ENCODE measurements around the gene ATF7.

Gene ATF7

DNA sequence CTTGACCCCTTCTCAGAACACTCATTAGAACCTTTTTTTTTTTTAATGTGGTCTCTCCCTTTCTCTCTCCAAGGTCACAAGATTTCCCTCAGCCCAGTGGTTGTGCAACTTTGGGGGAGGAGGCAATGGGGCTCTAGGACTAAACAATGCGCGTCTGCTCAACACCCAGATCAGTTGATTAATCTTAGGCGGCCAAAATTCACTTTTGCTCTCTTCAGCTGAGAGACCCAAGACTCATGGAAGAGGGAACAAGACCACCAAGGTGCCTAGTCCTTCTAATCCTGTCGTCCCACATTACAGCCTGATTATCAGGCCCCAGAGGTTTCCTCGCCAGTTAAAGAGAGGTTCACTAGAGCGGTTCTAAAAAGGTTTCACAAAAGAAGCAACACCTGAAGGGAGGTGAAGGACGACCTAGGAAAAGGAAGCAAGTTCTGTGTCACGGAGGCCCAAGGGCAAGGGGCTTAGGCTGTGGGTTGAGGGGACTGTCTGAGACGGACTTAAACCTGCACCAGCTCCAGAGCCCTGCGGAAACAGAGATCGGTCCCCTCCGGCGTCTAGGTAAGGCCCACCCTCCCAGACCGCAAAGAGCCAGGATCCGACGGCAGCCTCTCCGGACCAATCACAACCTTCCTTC, 125.9 kb downstream of the ATF7 start:
- peak; percentile 76 for DNase-seq (ENCODE audit: low spot score)

DNA sequence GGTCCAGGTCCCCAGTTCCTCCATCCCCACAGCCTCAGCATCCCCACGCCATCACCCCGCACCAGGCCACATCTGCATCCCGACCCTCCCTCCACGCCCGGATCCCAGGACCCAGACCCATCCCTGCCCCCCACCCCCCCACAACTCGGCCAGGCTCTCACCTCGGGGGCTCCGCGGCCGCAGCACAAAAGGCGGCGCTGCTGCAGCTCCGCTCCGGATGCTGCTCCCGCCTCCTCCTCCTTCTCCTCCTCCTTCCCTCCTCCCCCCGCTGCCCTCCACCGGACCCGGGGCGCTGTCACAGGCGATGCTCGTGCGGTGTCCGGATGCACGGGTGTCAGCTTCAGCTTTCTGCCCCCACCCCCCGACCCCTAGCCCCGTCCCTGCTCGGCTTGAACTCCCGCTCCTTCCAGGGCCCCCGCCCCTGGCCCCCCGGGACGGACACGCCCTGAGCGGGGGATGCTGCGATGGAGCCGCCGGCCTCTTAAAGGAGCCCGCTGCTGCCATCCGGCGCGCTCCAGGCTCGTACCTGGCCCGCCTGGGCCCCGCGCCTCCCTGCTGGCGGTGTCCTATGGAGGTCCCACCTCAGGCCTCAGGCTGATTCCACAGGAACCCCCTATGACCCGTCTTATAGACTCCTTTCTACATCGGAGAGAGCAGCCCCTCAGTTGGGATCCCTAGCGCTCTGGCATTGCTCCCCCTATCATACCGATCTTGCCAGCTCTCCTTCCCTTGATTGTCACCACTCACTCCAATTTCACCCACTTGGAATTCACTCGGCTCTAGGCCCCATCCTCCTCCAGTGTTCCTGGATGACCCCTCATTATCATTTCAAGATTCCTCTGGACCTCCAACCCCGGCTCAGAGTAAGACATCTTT, 126.7 kb downstream of the ATF7 start, which contains the start of gene MAP3K12:
MAP3K12 (minus strand) TSS at position 193 of the 876 bp plus-strand sequence. CDS start 12,067 bp downstream, outside the sequence.
- peak; percentile 79 for DNase-seq (ENCODE audit: low spot score)

DNA sequence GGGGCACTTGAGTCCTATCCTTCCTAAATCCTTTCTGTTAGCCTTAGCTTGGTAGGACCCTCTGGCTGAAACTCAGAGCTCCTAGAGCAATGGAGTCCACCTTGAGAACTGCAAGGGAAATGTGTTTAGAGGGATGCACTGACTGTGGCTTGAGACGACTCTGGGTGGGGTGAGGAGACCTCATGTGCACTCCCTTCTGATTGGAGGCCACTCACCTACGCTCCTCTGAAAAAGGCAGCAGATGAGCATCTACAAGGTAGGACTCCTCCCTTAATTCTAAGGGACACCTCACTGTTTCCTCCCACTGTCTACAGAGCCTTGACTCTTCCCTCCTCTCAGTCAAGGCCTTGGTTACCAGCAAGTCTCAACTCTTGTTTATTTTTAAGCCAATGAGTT, 127.9 kb downstream of the ATF7 start:
- DNase-seq (ENCODE audit: low spot score) = no peak

DNA sequence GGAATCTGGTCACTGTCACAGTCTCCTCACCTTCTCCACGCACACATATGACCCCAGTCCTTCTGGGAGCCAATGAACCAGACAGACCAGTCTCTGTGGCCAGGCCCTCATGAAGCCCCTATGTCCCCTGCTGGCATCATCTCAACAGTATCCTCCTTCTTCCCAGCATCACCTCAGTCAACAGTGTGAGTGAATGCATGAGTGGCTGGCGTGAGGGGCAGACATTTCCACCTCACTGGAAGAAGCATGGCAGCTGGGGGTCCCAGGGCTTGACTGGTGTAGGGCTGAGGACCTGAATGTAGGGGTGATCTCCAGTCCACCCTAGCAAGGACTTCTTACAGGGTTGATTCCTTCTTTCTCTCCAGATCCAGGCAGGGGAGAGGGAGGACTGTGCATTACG, 128.7 kb downstream of the ATF7 start:
- DNase-seq (ENCODE audit: low spot score) = no peak

DNA sequence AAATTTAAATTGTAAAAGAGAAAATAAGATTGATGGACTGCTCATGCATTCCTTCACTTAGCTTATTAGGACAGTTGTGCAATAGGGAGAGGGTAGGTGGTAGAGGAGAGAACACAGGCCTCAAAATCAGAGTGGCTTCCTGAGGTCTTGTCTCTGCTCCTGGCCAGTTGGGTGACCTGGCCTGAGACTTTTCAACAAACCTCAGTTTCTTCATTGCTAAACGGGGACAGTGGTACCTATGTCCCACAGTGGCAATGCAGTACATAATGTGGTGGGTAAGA, 129.5 kb downstream of the ATF7 start:
- no peak for DNase-seq (ENCODE audit: low spot score)

DNA sequence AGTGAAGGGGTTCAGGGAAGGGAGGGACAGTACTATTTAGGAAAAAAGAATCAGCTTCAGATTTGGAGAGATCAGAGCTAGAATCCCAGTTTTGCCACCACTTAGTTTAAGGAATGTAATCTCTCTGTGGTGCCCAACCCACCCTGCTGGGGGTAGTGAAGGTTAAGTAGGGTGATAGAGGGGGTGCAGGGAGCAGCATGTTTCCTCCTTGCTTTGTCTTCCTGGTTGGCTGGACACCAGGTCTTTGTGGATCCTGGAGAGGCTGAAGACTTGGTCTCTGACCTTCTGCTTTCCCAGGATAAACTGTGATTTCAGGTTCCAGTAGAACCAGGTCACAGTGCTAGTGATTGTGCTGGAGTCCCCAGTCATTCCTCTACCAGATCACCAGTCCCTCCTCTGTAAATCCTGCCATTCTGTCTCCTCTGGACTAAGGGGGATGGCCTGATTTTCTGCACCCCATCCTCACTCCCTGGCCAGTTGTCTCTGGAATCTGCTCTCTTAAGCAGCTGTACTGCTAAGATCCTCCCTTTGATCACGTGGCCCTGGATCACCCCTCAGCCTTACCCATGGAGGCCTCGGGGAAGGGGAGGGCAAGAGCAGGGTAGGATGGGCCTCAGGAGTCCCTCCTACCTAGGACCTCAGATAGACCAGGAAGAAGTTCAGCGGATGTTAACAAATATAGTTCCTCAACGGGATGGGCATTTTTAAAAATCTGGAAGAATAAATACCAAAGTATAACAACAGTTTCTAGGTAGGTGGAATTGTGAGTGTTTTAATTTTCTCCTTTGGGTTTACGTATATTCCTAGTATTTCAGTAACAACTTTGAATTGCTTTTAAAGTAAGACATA, 130.1 kb downstream of the ATF7 start:
- peak; percentile 72 for DNase-seq (ENCODE audit: low spot score)

DNA sequence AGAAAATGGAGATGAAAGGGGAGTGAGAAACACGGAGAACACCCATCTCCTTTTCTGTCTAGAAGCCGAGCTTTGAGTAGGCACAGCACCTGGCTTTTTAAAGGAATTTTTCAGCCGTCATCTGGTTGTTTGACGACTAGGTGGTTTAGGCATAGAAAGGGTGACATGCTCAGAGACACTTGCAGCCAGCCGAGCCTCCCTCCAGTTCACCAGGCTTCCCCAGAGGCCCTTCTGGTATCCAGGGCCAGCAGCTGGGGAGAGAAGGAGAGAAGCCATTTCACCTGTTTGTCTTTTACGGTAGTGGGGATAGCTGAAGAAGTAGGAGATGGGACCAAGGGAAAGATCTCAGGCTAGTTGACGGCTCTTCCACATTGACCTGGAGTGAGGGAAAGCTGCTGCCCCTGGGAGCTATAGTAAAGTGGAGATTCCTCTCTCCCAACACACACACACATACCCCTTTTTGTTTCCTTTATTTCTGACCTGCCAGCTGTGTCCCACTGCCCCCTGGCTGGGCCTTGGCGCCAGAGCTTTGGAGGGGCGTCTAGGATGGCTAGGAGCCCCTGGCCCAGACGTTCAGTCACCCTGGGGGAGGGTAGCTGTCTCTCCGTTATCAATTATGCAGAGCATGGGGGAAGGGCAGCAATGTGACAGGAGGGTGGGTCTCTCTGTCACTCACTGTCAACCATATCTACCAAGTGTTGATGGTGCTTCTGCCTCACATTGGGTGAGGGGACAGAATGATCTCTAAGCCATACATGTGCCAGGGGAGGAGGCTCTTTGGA, 132.4 kb downstream of the ATF7 start:
- DNase-seq (ENCODE audit: low spot score) = no peak

DNA sequence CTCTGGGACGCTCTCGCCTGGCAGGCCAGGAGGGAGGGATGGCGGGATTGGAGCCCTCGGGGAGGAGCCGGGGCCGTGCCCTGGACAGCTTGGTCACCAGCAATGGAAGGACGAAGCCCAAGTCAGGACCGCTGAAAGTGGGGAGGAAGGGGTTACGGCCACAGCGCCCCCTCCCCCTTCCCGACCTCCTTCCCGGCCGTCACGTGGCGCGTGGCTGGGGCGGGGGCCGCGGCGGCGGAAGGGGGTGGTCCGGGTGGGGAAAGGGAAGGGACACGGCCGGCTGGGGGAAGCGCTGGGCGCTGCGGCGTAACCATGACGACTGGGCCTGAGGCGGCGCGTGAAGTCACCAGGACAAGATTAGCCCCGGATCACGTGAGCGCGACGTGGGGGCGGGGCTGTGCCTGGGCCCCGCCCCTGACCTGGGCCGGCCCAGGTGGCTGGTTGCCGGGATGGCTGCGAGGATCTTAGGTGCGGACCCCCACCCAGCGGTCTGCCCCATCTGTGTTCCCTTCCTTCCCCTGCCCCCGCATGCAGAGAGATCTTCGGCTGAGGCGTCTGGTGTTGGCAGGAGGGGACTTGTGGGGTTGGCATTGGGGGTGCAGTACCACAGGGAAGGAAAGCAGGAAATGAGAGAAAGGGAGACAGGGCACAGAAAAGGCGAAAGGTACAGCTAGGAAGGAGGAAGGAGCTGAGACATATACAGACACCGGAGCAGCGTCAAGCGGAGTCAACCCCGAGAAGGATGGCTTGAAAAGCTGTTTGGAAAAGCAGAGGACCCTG, 133.2 kb downstream of the ATF7 start:
- peak; percentile 93 for DNase-seq (ENCODE audit: low spot score)

DNA sequence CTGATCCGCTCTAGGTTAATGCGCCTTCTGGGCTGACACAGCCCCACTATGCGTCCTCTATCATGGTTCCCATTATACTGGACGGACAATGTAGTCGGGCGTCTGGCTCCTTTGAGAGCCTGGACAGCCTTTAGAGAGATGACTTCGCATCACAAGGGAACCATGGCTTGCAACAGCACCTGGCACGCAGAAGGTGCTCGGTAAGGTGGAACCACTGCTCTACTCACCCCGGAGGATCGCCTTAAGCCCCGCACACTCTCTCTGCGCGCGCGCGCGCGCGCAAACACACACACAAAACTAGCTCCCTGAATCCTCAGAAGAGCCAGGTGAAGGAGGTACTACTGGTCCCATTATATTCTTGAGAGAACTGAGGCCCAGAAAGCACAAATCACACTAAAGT, 134.0 kb downstream of the ATF7 start:
- DNase-seq (ENCODE audit: low spot score) = no peak

DNA sequence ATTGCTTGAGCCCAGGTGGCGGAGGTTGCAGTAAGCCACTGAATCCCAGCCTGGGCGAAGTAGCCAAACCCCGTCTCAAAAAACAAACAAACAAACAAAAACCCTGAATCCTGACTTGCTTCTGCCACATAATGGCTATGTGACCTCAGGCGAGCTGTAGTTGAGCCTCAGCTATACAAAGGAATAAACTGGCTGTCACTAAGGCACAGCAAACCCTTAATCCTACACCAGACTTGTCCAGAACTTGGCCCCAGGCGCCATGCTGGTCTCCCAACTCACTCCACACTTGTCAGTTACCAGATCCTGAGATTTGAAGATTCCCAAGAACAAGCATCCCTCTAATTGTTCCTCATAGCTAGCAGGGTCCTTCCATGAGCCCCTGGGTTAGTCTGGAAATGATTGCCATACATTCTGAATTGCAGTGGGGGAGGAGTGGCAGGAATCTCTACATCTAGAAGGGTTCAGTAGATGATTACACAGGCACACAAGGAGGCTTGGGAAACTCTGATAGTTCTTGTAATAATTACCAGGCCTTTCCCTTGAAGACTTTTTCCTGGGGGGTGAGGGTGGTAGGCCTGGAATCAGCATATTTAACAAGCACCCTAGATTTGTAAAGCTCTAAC, 136.8 kb downstream of the ATF7 start:
- DNase-seq (ENCODE audit: low spot score) = no peak

DNA sequence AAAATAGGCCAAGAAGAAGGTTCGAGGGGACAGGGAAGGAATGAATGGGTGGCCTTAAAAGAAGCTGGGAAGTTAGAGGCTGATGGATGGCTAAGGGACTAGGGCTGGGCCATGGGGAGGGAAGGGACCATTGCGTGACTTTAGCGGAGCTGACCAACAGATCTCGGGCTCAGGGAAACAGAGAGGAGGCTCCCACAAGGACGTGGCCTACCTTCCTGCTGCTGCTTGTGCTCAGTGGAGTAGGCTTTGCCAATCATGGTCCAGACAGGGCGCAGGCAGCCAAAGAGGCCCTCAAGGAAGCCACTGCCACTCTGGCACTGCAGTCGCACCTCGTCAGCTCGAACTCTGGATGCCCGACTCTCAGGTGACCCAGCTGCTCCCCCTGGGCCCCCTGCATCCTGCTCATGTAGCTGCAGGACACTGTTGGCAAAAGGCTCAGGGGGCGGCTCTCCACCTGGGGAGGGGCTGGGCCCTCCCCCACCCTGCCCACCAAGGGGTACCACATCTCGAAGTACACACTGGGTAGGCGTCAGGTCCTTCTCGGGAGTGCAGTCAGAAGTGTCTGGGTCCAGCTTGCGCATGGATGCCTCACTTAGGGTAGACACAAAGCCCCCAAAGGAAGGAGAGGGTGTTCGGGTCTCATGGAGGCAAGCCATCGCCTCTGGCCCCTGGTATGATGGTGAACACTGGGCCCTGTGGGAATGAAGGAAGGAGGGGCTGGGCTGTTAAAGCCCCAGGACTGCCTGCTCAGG, 139.3 kb downstream of the ATF7 start:
- DNase-seq (ENCODE audit: low spot score) = no peak

DNA sequence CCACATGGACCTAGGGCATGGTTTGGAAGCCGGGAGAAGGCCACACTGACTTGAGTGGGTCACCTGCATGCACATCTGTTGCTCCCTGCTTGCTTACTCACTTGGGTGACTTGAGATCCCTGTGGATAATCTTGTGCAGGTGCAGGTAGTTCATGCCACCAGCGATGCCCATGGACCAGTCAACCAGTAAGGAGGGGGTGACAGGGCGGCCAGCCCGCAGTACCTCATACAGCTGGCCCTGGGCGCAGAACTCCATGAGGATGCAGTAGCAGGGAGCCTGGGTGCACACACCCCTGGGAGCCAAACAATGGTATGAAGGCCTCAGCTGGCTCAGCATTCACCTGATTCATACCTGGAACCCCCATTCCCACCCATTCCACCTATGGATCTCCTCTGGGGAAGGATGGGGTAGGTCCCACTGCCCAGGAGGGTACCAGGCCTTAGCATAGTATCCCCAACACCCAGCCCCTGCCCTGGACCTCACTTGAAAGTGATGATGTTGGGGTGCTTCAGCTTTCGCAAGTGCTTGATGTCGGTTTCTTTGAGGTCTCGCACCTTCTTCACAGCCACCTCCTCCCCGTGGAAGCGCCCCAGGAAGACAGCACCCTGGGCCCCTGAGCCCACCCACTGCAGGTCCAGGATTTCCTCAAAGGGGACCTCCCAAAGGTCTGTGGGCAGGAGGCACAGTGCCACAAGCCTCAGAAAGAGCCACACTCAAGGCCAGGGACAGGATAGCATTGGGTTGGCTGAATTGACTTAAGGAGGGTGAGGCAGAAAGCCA, 140.0 kb downstream of the ATF7 start:
- no peak for DNase-seq (ENCODE audit: low spot score)

DNA sequence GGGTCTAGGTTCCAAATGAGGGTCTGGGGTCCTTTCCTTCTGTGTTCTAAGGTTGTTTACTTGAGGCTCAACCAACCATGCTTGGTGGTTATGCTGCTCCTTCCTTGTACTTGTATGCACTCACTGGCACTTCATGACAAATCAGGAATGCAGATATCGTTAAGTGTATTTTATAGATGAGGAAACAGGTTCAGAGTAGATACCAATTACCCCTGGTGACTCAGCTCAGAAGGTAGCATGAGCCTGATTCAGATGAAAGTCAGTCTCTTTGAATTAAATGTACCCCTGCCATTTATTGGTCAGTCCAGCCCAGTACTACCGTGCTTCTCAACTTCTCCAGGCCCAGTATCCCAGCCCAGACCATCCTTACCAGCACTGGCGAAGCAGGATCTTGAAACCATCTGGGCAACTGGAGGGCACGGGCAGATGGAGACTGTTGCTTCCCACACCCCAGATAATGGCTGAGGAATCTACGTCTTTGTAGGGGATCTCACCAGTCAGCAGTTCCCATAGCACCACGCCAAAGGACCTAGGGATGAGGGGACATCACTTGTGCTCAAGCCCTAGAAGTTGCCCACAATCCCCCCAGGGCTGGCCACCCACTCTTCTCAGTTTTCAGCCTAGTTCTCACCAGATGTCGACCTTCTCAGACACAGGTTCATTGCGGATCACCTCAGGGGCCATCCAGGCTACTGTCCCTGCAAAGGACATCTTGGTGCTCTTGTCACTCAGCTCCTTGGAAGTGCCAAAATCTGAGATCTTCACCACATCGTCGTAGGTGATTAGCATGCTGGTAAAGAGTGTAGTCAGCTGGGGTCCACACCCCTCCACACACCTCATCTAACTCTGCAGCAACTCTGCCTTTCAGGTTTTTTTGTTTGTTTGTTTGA, 141.3 kb downstream of the ATF7 start:
- DNase-seq (ENCODE audit: low spot score) = no peak

DNA sequence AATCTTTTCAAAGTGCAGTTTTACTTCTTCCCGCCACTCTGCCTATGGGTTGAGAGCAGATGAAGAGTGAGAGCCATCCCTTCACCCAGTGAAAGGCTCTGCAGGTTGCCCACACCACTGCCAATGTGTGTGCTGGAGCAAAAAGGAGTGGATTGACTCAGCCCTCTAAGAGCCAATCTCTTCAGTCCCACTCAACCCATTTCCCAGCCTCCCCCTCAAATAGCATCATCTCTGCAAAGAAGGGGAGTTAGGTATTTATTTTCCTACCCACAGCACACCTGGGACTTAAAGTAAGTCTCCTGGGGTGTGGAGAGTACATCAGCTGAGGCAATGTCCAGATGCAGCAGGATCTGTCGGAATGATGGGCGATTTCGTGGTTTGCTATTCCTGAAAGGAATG, 142.2 kb downstream of the ATF7 start:
- no peak for DNase-seq (ENCODE audit: low spot score)

DNA sequence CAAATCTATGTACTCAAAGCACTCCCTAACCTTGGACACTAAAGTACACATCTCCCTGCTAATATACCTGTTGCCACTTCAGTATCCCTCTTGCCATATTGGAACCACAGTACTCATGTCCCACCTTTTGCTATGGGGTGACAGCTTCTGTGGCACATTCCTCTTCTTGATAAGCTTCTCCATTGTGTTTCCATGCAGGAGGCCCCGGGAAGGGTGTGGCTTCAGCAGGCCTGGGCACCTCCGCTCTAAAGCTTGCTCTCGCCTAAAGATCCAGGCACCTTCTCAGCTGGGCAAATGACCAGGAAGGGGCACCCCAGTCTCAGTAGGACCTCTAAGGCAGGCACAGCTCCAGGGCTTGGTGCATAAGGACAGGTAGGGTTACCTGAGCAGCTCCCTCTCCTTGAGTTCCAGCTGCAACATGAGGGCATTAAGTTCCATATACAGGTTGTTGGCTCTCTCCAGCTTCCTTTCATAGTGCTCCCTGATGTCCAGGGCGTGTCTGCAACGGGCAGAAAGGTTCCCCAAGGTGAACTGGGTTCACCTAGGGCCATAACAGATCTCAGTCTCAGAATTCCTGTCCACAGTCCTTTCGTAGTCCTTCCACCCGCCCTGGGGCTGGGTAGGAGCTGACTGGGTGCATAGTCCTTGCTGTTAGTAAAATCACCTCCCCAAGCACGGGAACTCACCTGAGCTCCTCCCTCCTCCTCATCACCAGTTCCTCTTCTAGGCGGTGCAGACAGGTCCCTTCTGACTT, 142.8 kb downstream of the ATF7 start:
- DNase-seq (ENCODE audit: low spot score) = no peak

DNA sequence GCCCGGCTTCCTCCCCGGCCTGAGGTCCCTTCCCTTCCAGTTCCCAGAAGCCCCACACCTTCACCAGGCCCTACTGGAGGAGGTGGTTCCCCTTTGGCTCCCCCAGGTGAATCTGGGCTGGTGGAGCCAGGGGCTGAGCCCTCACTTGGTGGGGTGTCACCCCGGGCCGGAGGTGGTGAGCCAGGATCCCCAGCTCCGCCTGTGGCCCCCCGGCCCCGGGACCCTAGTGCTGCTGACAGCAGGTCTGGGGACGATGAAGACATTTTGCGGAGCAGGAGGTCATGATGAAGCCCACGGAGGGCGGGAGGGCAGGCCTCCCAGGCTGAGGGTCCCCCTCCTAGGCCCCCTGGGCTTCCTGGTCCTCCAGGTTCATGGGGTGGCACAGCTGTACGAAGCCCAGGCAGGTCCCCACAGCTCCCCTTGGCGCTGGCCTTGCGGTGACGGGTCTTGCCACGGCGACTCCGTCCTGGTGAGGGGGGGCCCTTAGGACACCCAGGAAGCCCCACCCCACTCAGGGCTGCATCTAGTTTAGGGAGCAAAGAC, 143.5 kb downstream of the ATF7 start:
- DNase-seq (ENCODE audit: low spot score) = no peak

DNA sequence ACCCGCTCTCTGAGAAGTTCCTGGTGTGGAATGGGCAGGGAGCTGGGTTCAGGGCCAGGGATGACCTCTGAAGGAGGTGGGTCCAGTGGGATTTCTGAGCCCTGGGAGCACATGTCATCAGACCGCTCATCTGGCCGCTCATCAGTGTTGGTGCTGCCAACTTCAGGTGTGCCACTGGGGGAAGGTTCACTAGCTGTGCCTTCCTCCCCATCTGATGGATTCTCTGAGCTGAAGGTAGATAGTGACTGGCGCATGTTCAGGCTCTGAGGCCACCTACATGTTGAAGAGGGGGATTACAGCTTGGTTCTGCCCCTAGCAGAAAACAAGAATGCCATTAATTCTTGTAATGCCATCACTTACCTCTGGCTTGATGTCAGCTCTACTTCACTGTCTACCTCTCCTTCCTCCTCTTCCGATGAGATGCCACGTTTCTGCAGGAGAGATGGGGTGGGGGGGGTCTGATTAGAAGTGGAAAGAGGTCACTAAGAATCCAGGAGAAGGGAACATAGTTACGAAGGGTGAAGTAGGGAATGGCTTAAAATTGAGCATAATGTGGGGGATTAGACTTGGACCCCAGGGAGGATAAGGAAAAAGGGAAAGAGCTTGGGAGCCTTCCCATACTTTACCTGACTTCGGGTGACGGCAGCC, 144.1 kb downstream of the ATF7 start:
- no peak for DNase-seq (ENCODE audit: low spot score)
